RWPE1 (cell line): ENCODE data around the gene ATXN1.
"Not testable (repeated sequence)": the region's sequence is repeated elsewhere in the genome, so short reads cannot be mapped to it uniquely, and the experiment has no call there.

ENCODE experiments used
- CTCF ChIA-PET: fragments of 350-600 bp; sonication (Branson Sonifier 250); formaldehyde crosslinking; extraction: SDS; loops from one replicate; lab custom pipeline; 2021; lab: Yijun Ruan, JAX
- POLR2A ChIA-PET: fragments of 400-600 bp; formaldehyde crosslinking; extraction: SDS; loops from one replicate; lab custom pipeline; 2020; ENCODE audit warnings: antibody characterized with exemption; ENCODE audit not compliant: low non-redundant PET; lab: Yijun Ruan, JAX
- DNase-seq: peaks from one replicate; pipeline ENCODE4 v3.0.0; 2012; ENCODE audit warnings: low spot score
- H3K27ac ChIP-seq: fragments of 450-650 bp; 2 replicates; pipeline ENCODE4 v1.5.1; 2017
- TF ChIP-seq, protein P1 (sequence below): fragments of 450-650 bp; conservative IDR thresholded peaks from 2 replicates; pipeline ENCODE4 v1.5.1; 2017; ENCODE audit warnings: low read depth, mild to moderate bottlenecking

The ATXN1 gene

DNA sequence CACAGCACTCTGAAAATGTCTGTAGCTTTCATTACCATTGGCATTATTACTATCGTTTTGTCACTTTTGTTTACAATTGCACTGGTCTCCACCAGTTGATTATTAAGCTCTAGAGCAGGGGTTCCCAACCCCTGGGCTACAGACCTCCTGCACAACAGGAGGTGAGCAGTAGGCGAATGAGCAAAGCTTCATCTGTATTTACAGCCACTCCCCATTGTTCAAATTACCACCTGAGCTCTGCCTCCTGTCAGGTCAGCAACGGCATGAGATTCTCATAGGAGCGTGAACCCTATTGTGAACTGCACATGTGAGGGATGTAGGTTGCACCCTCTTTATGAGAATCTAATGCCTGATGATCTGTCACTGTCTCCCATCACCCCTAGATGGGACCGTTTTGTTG is 126.4 kb downstream of the ATXN1 start:
- TF ChIP-seq, protein P1, sequence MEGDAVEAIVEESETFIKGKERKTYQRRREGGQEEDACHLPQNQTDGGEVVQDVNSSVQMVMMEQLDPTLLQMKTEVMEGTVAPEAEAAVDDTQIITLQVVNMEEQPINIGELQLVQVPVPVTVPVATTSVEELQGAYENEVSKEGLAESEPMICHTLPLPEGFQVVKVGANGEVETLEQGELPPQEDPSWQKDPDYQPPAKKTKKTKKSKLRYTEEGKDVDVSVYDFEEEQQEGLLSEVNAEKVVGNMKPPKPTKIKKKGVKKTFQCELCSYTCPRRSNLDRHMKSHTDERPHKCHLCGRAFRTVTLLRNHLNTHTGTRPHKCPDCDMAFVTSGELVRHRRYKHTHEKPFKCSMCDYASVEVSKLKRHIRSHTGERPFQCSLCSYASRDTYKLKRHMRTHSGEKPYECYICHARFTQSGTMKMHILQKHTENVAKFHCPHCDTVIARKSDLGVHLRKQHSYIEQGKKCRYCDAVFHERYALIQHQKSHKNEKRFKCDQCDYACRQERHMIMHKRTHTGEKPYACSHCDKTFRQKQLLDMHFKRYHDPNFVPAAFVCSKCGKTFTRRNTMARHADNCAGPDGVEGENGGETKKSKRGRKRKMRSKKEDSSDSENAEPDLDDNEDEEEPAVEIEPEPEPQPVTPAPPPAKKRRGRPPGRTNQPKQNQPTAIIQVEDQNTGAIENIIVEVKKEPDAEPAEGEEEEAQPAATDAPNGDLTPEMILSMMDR = no peak
- ChIA-PET POLR2A (no interaction called here), CTCF (no interaction called here)
- H3K27ac ChIP-seq = no peak overlapping the region
- DNase-seq = no peak

GRCh38 chr6:16633961-16634360 is 127.3 kb downstream of the ATXN1 start:
- no peak overlapping the region for H3K27ac ChIP-seq
- DNase-seq = no peak
- CTCF ChIA-PET = interaction anchor here (0.7 kb wide), 1 partner anchor 59 kb away, joined by 3 read pairs; no protein-coding TSS in a partner anchor
- TF ChIP-seq, protein P1 = no peak
- POLR2A ChIA-PET = no interaction called here

DNA sequence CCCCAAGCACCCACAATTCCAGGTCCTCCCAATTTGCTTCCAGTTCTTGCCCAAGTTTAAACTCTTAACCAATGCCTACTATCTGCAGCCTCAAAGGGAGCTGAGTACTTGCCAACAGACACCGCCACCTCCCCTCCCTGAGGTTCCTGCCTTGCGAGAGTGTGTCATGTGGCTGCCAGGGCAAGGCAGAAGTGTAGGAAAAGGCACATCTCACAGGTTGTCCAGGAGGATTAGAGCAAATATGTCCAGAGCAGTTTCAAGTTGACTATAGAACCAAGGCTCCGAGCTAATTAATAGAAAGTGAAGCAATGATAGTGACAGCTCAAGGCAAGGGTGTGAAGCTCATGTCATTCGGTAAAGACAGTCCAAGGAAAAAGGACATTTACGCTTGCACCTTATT is 127.8 kb downstream of the ATXN1 start:
- POLR2A ChIA-PET = no interaction called here
- no peak overlapping the region for H3K27ac ChIP-seq
- DNase-seq = no peak
- CTCF ChIA-PET = no interaction called here
- TF ChIP-seq, protein P1 = no peak

- CTCF ChIA-PET = no interaction called here
- TF ChIP-seq, protein P1 = no peak
- POLR2A ChIA-PET = no interaction called here
- no peak overlapping the region for H3K27ac ChIP-seq
- DNase-seq = no peak
Observed at GRCh38 chr6:16632101-16632500, 129.2 kb downstream of the ATXN1 start.

GRCh38 chr6:16630026-16630643 is 131.1 kb downstream of the ATXN1 start:
- no peak overlapping the region for H3K27ac ChIP-seq
- ChIA-PET CTCF (interaction anchor here (0.7 kb wide), 1 partner anchor 1097 kb away, joined by 3 read pairs; no protein-coding TSS in a partner anchor), POLR2A (no interaction called here)
- no peak for DNase-seq
- TF ChIP-seq, protein P1 = no peak

DNA sequence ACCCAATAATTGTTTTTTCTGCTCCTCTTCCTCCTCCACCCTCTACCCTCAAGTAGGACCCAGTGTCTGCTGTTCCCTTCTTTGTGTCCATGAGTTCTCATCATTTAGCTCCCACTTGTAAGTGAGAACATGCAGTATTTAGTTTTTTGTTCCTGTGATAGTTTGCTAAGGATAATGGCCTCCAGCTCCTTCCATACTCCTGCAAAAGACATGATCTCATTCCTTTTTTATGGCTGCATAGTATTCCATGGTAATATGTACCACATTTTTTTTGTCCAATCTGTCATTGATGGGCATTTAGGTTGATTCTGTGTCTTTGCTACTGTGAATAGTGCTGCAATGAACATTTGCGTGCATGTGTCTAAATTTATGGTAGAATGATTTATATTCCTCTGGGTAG is 132.7 kb downstream of the ATXN1 start:
- H3K27ac ChIP-seq, DNase-seq, POLR2A ChIA-PET, CTCF ChIA-PET: not testable (repeated sequence)

DNA sequence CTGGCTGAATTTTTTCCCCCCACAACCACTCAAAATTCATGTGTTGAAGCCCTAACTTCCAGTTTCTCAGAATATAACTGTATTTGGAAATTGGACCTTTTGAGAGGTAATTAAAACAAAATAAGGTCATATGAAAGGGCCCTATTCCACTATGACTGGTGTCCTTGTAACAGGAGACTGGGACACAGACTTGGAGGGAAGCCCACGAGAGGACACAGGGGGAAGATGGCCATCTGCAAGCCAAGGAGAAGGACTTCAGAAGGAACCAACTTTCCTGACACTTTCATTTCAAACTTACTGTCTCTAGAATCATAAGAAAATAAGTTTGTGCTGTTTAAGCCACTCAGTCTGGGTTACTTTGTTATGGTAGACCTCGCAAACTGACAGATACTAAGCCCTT is 134.6 kb downstream of the ATXN1 start:
- TF ChIP-seq, protein P1 = no peak
- CTCF ChIA-PET = no interaction called here
- DNase-seq = no peak

More for the DNA sequence above, 134.6 kb downstream of the ATXN1 start:
- POLR2A ChIA-PET = no interaction called here
- H3K27ac ChIP-seq = no peak overlapping the region
